Measurements from ENCODE around the gene TFPT.

TFPT gene

DNA sequence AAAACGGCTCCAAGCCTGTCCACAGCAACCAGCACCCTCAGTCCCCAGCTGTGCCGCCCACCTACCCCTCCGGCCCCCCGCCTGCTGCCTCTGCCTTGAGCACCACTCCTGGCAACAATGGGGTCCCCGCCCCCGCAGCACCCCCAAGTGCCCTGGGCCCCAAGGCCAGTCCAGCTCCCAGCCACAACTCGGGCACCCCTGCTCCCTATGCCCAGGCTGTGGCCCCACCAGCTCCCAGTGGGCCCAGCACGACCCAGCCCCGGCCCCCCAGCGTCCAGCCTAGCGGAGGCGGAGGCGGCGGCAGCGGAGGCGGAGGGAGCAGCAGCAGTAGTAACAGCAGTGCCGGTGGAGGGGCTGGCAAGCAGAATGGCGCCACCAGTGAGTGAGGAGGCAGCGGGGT is 32.7 kb upstream of the TFPT start:
- no peak for FAIRE-seq

DNA sequence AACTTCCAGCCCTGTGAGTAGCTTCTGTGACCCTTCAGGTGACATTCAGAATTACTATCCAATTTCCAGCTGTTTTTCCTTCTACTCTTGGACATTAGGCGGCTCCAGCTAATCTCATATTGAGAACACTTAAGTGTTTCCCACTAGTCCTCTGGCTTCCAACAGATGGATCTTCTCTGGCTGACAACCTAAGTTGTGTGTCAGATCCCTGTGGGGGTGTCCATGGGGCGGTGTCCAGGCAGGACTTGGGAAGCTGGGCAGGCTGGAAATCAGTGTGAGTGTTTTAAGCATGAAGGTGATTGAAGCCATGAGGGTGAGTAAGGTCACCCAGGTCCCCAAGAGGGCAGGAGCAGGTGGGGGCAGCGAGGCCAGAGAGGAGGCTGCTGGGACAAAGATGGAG is 32.2 kb upstream of the TFPT start:
- FAIRE-seq = no peak

DNA sequence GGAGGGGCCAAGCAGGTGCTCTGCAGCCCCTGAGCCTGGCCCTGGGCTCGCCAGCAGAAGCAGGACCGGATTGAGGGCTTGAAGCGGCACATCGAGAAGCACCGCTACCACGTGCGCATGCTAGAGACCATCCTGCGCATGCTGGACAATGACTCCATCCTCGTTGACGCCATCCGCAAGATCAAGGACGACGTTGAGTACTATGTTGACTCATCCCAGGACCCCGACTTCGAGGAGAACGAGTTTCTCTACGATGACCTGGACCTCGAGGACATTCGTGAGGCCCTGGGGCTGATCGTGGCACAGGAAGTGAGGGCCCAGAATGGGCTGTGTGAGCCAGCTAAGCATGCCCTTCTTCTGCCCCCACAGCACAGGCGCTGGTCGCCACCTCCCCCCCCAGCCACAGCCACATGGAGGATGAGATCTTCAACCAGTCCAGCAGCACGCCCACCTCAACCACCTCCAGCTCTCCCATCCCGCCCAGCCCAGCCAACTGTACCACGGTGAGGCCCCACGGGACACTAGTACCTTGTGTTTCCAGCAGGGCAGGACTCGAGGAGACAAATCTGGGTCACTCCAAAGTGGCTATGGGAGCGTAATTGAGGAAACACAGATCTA is 30.2 kb upstream of the TFPT start:
- no peak for FAIRE-seq

DNA sequence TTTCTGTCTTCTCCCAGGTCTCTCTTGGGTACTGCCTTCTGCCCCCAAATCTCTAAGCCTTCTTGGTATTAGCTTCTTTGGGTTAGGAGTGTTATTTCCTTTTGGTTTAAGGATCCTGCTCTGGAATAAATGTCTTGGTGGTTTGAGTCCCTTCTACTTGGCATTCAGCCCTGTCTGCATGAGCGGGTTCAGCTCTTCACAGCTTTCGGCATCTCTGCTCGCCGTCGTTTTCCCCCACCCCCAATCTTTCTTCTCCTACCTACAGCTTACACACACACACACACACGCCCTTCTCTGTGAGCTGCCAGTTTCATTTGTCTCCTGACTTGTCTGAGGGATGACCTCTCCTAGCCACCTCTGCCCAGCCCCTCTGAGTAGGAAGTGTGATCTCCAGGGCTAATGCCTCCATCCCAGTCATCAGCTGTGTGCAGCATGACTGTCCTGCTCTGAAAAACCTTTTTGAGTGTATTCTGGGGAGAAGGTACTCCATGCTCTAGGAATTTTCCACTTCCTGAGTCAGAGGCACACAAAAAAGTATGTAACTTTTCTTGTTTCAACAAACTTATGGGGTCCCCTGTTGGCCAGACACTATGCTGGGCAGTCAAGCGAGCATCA is 26.8 kb upstream of the TFPT start:
- no peak for FAIRE-seq

DNA sequence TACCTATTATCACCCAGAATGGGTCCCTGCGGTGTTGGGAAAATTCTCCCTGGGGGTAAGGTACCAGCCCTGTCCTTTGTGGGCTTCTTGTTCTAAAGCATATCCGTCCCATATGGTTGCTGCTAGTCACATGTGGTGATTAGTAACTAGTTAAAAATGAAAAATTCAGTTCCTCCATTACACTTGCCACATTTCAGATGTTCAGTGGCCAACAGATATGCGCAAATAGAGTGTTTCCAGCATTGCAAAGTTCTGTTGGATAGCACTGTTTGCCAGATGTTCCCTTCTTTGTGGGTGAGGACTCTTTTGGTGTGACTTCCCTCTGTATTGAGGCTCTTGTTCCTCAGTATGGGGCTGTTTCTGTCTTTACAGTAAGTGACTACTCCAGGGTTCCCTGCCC is 25.9 kb upstream of the TFPT start:
- no peak for FAIRE-seq

DNA sequence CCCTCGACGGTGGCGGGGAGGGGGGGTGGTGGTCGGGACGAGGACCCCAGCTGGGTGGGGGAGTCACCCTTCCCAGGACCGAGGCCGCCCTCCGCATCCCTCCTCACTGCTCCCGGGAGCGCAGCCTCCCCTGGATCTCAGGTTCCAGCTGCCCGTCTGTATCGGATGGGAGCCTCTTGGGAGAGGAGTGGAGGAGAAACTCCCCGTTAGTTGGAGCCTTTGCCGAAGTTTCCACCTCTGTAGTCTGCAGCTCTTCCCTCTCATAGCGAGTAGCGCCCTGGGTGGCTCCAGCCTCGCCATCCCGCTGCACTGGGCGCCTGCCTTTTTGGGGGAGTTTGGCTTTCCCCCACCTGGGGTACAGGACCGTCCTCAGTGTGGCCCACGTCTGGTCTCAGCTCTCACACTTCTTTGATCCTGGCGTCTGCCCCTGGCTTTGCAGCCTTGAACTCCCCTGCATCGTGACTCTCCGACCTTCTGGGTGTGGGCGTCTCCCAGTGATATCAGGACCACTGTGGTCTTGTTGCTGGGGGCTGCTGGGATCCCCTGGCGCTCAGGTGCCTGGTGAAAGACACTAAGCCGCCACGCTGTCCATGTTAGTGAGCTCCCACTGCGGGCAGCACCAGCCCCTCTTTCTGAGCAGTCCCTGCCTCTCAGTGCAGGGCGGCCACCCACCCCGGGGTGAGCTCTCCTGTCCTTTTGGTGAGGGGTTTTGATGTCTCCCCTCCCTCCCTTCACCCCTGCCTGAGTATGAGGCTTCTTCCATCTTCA is 23.2 kb upstream of the TFPT start:
- FAIRE-seq = no peak

DNA sequence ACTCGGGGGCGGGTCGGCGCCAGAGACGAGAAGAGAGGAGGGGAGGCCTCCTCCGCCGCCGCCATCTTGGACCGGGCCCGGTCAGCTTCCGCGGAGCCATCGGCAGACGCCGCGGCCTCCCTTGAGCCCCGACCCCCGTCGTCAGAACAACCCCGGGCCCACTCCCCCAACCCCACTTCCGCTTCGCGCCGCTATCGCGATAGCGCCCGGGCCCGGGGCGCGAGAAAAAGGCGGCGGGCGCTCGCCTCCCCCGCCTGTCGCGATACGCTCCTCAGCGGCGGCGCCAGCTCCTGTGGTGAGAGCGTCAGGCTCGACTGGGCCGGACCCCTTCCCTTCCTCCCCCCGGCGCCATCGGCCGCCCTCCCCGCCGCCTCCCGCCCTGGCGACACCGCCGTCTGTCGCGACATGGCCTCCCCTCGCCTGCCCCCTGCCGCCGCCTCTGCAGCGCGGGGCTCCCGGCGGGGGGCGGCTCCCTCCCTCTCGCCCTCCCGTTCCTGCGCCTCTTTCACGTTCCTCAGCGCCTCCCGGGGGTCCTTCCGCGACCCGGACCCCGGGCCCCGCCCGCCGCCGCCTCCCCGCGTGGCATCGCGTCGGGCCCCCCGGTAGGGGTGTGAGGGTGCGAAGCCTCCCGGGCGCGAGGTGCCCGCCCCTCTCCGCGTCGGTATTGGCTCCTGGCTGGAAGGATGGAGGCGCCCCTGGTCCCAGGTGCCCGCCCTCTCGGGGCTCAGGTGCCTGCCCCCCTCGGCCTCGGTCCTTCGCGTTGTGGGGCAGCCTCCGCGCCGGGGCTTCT is 22.4 kb upstream of the TFPT start, which contains the start of gene CNOT3:
CNOT3 (plus strand) TSS at position 64 of the 790 bp plus-strand sequence. CDS start 5,217 bp downstream, outside the sequence.
- no peak for FAIRE-seq

DNA sequence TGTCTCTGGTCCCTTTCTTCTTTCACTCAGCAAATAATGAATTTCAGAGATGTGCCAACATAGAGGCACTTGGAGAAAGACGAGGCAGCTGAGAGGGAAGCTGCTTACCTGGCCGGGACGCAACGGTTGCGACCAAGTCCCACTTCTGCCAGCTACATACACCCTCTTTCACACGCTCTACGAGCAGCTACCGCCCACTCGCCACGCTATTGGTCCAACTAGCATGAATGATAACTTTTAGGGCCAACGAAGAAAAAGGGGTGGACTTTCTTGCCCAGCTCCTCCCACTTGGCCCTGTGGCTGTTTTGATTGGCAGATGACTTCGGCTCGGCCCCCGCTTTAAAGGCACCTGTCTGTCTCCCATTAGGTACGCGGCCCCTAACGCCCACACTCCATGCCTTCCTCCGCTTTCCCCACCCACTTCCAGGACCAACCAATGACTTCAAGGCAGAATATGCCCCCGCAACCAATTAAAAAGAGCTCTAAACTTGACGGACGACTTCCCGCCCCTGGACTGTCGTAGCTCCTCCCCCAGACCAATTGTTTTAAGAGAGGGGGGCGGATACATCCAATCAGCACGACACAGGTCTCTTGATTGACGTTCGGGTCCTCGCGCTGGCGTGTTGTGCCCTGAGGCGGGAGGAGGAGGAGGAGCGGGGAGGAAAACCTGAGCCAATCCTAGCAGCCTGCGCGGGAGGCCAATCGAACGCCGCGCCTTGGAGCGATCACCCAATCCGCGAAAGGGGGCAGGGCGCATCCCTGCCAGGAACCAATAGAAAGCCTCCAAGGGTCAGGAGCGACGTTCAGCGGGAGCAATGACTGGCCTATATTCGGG is 21.6 kb upstream of the TFPT start:
- FAIRE-seq = peak; percentile 99

DNA sequence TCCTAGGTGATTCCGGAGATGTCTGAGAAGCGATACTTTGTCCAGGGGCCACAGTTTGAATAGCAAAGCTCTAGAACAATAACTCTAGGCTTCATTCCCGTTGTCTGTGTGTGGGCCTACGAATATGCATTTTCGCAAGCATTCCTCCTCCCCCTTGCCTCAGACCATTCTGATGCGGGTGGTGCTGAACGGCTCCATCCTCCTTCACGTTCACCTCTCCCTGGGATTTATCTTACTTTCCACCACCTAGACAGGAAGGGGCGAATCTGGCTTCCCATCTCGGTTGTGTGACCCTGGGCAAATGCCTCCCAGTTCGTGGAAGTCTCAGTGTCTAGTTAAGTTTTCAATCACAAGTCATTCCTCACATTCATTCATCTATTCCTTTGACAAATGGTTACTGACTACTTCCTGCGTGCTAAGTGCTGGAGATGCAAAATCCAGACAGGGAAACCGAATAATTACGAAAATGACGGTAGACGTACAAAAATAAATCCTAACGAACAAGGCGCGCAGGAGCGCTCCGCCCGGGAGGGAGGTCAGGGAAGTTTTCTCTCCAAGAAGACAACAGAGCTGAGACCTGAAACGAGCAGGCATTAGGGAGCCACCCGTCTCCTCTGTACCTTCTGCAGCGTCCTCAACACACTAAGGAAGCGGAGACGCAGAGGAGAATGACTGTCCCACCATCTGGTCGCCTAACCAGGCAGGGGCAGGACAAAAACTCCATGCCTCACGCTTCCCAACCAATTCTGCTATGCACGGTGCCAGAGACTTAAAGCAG is 20.8 kb upstream of the TFPT start:
- no peak for FAIRE-seq

DNA sequence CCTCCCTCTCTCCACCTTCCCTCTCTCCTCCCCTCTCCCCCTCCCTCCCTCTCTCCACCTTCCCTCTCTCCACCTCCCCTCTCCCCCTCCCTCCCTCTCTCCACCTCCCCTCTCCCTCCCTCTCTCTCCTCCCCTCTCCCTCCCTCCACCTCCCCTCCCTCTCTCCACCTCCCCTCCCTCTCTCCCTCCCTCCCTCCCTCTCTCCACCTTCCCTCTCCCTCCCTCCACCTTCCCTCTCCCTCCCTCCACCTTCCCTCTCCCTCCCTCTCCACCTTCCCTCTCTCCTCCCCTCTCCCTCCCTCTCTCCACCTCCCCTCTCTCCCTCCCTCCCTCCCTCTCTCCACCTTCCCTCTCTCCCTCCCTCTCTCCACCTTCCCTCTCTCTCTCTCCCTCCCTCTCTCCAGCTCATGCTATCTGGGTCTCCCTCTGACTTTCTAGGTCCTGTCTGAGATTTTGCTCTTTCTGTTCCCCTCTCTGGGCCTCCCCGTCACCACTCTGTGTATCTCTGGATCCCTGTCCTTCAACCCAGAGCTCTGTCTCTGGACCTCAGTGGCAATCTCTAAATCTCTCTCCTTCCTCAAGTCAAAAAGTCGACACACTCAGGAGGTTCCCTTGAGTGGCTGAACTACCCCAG is 18.6 kb upstream of the TFPT start:
- FAIRE-seq = no peak

DNA sequence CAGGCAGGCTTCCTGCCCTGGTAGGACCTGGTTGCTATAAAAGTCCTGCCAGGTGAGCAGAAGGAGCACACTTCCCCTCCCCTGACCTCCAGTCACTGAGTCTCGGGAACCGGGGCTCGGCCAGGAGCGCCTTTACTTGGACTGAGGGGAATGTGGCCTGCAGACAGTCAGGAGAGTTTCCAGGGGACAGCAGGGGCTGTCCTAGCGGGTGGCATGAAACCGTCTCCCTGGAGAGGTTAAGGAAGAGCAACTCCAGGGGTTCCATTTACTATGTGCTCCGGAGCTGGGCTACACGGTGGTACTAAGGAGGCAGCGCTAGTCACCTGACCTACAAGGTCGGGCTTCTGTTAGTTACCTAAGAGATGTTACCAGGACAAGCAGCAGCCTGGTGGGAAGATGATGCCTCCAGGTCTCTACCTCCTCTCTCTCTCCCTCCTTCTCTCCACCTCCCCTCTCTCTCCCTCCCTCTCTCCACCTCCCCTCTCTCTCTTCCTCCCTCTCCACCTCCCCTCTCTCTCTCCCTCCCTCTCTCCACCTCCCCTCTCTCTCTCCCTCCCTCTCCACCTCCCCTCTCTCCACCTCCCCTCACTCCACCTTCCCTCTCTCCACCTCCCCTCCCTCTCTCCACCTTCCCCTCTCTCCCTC is 18.0 kb upstream of the TFPT start:
- FAIRE-seq = no peak

DNA sequence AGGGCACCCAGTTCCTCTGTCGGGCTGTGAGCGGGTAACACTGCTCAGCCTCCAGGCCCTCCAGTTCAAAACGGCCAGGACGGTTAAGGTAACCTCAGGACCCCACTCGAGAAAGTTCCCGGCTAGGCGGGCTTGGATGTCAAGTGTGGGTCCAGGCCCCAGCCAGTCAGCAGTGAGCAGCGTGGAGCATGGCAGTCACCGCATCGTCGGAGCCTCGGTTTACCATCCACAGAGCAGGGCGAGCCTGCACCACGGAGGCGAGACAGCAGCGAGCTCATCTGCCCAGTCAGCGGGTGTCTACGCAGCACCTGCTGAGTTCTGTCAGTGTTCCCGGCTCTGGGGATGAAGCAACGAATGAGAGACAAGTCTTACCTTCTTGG is 14.2 kb upstream of the TFPT start:
- FAIRE-seq = no peak

DNA sequence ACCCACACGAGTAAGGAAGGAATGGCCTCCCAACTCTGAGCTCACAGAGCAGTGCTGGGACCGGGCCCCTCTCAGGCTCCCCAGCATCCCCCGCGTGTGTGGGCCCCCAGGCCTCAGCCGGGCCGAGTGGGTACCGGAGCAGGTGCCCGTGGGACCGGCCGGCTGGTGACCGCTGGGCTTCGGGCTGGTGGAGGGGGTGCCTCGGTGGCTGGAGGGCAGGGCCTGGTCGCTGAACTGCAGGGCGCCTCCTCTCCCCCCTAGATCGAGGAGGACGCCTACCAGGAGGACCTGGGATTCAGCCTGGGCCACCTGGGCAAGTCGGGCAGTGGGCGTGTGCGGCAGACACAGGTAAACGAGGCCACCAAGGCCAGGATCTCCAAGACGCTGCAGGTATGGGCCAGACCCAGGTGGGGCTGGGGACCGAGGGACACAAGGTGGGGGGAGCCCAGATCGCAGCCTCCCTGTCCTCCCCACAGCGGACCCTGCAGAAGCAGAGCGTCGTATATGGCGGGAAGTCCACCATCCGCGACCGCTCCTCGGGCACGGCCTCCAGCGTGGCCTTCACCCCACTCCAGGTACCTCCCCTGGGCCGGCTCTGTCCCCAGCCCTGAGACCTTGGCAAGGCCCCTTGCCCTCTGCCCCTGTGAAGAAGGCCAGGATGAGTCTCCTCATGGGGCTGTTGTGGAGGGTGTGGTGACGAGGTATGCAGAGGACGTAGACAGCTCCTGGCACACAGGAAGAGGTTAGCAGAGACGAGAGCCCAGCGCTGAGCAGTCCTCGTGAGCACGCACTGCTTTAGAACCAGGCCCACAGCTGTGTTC is 13.5 kb upstream of the TFPT start:
- FAIRE-seq = no peak

DNA sequence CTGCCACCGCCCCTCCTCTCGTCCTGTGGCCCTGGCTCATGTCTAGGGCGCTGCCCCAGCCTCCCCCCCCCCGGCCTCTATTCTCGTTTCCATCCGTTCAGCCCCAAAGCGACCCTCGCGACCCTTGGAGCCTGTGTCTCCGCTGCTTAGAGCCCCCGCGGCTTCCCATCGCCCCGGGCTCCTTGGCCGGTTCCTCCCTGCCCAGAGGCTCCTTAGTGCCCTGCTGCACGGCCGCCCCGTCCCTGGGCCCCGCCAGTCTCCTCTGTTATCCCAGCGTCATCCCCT is 12.9 kb upstream of the TFPT start:
- no peak for FAIRE-seq

DNA sequence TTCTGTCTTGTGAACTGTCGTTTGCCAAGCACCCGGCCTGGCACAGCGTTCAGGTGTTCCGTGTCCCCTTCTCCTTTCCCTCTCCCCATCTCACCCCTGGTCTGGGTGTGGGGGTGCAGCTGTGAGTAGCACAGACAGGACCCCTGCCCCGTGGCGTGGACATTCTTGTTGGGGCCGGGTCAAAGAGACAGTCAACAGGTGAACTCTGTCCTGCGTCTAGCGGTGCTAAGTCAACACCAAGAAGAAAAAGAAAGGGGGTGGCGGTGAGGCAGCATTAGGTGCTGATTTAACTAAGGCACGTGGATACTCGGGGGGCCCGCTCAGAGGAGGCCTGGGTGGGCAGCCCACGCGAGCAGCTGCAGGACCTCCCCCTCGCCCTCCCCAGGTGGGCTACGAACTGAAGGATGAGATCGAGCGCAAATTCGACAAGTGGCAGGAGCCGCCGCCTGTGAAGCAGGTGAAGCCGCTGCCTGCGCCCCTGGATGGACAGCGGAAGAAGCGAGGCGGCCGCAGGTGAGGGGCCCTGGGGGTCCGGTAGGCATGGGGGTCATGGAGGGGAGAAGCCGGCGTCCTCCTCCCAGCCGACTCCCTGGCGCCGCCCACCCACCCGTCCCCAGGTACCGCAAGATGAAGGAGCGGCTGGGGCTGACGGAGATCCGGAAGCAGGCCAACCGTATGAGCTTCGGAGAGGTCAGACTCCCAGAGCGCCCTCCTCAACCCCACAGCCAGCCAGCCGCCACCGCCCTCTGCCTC is 12.4 kb upstream of the TFPT start:
- no peak for FAIRE-seq

DNA sequence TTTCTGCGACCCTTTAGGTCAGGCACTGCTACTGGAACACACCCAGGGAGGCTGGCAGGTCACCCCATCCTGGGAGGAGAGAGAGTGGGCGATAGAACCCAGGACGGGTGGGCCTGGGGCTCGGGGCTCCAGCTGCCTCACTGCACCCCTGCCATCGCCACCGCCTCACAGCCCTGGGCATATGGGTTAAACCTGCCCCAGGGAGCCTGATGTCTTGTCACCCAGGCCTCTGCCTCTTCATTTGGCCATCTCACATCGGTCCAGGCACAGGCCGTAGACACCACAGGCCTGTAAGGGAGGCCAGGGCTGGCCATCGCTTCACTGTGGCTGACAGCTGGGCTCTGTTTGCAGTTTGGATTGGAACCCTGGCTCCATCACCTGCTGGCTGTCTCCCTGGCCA is 10.3 kb upstream of the TFPT start:
- FAIRE-seq = no peak

DNA sequence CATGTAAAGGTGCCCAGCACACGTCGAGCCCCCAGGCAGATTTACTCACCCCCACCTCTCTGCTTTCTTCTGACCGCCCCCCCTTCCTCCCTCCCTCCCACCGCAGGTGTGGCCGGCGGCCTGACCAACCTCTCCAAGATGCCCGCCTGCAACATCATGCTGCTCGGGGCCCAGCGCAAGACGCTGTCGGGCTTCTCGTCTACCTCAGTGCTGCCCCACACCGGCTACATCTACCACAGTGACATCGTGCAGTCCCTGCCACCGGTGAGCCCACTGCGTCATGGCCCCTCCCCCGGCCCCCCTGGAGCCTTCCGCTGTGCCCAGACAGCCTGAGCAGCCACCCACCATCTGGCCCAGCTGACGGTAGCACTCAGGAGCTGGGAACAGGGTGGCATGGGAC is 8.9 kb upstream of the TFPT start:
- no peak for FAIRE-seq

DNA sequence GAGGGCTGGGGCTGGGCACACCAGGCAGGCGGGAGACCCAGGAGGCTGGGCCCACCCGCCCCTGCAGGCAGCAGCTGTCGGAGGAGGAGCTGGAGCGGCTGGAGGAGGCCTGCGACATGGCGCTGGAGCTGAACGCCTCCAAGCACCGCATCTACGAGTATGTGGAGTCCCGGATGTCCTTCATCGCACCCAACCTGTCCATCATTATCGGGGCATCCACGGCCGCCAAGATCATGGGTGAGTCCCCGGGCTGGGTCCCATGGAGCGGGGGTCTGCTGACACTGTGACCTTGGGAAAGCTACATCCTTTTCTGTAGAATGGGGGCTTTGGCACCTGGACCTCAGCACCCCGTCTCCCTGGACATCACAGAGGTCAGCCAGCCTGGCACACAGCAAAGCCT is 8.2 kb upstream of the TFPT start:
- no peak for FAIRE-seq

DNA sequence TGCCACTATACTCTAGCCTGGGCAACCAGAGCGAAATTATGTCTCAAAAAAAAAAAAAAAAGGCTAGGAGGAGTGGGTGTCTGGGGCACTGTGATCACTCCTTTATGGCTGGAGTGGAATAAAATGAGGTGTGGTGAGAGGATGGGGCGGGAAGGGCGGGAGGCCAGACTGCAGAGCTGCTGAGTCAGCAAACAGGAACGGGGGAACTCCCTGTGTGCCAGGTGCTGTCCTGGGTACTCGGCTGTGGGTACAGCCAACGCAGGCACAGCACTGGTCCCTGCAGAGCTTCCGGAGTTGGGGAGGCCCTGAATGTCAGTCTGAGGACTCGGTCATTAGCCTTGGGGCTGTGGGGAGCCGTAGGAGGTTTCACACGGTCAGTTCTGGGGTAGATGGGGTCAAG is 5.8 kb upstream of the TFPT start:
- FAIRE-seq = no peak

All from islet of Langerhans (tissue), 1 donor.